Skeletal muscle tissue (tissue), 4 donors: Measurements from ENCODE around the gene ASB13. TPM values are rescaled to one million over a fixed set of nuclear protein-coding genes. Genes with fewer than 3 reads are reported as not detected.
"Not testable (repeated sequence)": the region's sequence is repeated elsewhere in the genome, so short reads cannot be mapped to it uniquely, and the experiment has no call there.

Experiments used
- H3K27ac ChIP-seq: one replicate; pipeline ENCODE4 v1.7.0; 2013; ENCODE audit warnings: mild to moderate bottlenecking, low read depth, low read length, inconsistent platforms
- H3K27me3 ChIP-seq, 3 donors: one replicate each; pipeline ENCODE4 v1.7.0; 2013; ENCODE audit warnings: low read length in 3 of 3; ENCODE audit not compliant: control insufficient read depth in 3 of 3, insufficient read depth in 3 of 3
- H3K36me3 ChIP-seq, 3 donors: one replicate each; pipeline ENCODE4 v1.7.0; 2013; ENCODE audit warnings: low read length in 3 of 3; ENCODE audit not compliant: control insufficient read depth in 3 of 3, insufficient read depth in 3 of 3
- H3K4me1 ChIP-seq, 3 donors: one replicate each; pipeline ENCODE4 v1.7.0; 2013; ENCODE audit warnings: low read length in 3 of 3, mild to moderate bottlenecking in 3 of 3; ENCODE audit not compliant: control insufficient read depth in 3 of 3, insufficient read depth in 3 of 3
- H3K4me3 ChIP-seq, 3 donors: one replicate each; pipeline ENCODE4 v1.7.0; 2013; ENCODE audit warnings: low read length in 3 of 3
- H3K9ac ChIP-seq, 3 donors: one replicate each; pipeline ENCODE4 v1.7.0; 2013; ENCODE audit warnings: low read length in 3 of 3, mild to moderate bottlenecking in 3 of 3, moderate library complexity in 2 of 3, low read depth in 1 of 3
- H3K9me3 ChIP-seq, 3 donors: one replicate each; pipeline ENCODE4 v1.7.0; 2013; ENCODE audit warnings: low read length in 3 of 3; ENCODE audit not compliant: control insufficient read depth in 3 of 3
- total RNA-seq: library from RNA; depleted of rRNA; stranded (reverse); fragments of >200 nt; gene quantifications from one replicate; pipeline ENCODE4 v1.2.3, GENCODE V29; 2014
- donor health status: Osteomylitis.

The ASB13 gene
- total RNA-seq, 1 donor from 2014 or later, result 10.4 TPM

DNA sequence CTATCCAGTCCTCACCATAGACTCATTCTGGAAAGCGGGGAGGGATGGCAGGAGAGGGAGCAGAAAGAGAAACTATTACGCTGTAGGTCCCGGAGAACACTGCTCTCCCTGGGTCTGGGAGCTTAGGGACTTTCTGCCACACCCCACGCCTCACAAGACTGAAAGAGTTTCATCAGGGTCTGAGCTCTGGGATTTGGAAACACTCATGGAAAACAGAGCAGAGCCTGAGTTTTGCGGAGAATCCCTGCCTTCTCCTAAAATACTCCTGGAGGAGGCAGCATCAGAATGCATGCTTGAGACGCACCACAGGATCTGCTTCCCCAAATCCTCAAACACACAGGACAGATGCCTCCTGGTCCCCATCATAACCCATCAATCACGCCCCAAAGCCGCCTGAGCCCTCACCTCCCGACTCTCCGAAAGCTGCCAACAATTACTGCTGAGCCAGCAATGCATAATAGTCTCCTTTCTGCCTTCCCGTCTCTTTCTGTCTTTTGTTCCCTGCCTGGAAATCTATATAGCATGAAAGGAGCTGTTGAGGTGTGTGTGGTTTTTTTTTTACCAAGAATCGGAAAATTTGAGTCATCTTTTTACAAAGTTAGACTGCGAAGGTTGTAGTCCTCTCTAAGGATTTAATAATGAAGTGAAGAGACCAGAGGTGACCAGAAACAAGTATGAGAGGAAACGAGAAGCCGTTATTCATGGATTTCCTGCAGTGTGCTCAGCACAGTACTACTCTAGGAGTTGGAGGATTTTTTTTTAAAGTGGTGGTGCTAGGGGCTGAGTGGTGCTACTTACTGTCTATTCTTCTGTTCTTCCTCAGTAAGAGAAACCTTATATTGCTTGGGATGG lies 37.7 kb downstream of the ASB13 start:
- peak overlapping the region; percentile 40 for H3K27ac ChIP-seq
- H3K27me3 ChIP-seq, result no peaks in the 10 kb centered on the region
- peak overlapping the region; percentile 28 to 45 (median 45) for H3K9ac ChIP-seq
- no peaks in the 10 kb centered on the region for H3K9me3 ChIP-seq
- H3K4me3 ChIP-seq, result peak overlapping the region; percentile 6 to 63 (median 48)
- no peaks in the 10 kb centered on the region for H3K36me3 ChIP-seq
- peaks cover 7 to 29% (median 15%) of the 10 kb centered on the region in 3 donors for H3K4me1 ChIP-seq

DNA sequence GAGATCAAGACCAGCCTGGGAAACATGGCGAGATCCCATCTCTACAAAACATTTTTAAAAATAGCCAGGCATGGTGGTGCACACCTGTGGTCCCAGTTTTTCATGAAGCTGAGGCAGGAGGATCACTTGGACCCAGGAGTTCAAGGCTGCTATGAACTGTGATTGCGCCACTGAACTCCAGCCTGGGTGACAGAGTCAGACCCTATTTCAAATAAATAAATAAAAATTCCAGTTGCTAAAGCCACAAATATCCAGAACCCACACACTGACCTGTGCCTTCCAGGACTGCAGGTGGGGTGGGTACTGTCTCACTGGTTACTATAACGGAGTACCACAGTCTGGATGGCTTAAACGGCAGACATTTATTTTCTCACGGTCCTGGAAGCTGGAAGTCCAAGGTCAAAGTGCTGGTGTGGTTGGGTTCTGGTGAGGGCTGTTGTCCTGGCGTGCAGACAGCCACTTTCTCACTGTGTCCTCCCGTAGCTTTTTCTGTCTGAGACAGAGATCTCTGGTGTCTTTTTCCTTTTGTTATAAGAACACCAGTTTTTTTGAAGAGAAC lies 38.8 kb downstream of the ASB13 start:
- Histone ChIP-seq H3K27me3 (no peaks in the 10 kb centered on the region), H3K27ac (peak overlapping the region; percentile 40), H3K4me1 (peaks cover 13 to 35% (median 24%) of the 10 kb centered on the region in 3 donors), H3K36me3 (no peaks in the 10 kb centered on the region), H3K4me3 (no peak overlapping the region), H3K9me3 (no peaks in the 10 kb centered on the region), H3K9ac (no peak overlapping the region)

DNA sequence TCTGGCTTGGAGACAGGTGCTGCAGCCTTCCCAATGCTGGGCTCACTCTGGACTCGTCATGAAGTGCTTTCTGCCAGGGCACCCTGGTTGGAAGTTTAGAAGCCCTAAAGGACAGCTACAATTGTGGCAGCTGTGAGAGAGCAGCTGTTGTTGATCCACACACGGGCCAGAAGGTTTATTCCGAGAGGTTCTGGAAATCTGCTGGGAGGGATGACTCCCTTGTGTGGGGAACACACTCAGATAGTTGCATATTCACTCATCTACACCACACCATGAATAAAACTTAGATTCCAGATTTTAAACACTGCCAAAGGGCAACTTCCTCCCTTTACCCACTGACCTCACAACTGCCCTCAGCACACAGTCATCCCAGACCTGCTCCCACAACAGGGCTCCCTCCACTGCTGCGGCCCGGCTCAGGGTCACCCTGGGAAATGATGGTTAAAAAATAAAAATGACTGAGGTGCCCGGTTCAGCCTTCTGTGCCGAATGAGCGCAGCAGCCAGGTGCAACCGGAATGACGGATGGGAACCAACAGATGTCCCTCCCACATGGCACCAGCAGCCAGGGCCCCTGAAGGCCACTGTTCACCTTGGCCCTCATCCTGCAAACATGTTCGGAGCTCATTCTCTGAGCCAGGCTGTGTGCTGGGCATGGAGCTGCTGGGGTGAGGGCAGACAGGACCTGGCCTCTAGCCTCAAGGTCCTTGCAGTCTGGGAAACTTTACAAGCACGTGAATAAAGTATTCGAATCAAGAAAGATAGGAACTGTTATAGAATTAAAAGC lies 40.2 kb downstream of the ASB13 start:
- Histone ChIP-seq H3K27me3 (no peaks in the 10 kb centered on the region), H3K4me3 (peak overlapping the region in 1 of 3 donors; percentile 22), H3K27ac (peak overlapping the region; percentile 80), H3K36me3 (no peaks in the 10 kb centered on the region), H3K9ac (peak overlapping the region in 1 of 3 donors; percentile 45), H3K9me3 (no peaks in the 10 kb centered on the region), H3K4me1 (peaks cover 13 to 27% (median 24%) of the 10 kb centered on the region in 3 donors)

DNA sequence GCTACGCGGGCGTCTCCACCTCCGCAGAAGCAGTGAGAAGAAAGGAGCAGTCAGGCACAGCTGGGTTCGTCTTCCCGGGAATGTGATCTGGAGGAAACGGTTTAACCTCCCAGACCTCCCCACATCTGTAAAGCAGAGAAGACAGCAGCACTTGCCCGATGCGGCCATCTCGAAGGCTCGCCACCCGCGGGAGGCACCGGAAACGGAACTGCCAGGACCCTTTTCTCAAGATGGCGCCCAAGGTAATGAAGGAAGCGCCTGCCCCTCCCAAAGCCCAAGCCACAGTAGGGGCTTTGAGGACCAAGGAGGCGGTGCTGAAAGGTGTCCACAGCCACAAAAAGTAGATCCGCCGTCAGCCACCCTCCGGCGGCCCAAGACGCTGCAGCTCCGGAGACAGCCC lies 41.7 kb downstream of the ASB13 start:
- Histone ChIP-seq H3K27ac (no peak overlapping the region), H3K36me3 (no peaks in the 10 kb centered on the region), H3K9me3 (no peaks in the 10 kb centered on the region), H3K9ac (no peak overlapping the region), H3K4me3 (no peak overlapping the region), H3K4me1 (peaks cover 13 to 26% (median 26%) of the 10 kb centered on the region in 3 donors), H3K27me3 (no peaks in the 10 kb centered on the region)

DNA sequence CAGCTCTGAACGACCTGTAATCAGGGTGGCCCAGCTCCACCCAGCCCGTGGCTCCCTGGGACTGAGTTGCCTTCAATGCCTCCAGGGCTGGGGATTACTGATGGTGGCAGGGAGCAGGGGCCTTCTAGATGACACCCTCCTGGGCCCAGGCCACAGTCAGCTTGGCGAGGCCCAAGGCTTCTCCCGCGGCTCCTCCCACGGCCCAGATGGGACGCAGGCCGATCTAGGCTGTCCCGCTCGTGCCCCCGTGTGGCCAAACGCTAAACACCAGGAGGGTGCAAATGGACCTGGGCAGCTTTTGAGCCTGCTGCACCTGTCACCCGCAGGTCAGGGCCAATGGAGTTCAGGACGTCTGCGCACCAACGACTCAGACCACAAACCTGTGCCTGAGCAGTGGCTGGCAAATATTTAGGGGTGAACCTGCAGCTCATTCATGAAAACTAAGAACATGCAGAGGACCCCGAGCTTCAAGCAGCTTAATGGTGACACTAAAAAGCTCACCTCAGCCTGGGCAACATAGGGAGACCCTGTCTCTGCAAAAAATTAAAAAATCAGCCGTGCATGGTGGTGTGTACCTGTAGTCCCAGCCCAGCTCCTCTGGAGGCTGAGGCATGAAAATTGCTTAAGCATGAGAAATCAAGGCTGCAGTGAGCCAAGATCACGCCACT lies 43.2 kb downstream of the ASB13 start:
- Histone ChIP-seq H3K9ac (peak overlapping the region in 2 of 3 donors; percentile 43 to 54), H3K4me1 (peaks cover 25 to 37% (median 32%) of the 10 kb centered on the region in 3 donors), H3K4me3 (no peak overlapping the region), H3K9me3 (no peaks in the 10 kb centered on the region), H3K27me3 (no peaks in the 10 kb centered on the region), H3K36me3 (no peaks in the 10 kb centered on the region), H3K27ac (no peak overlapping the region)

DNA sequence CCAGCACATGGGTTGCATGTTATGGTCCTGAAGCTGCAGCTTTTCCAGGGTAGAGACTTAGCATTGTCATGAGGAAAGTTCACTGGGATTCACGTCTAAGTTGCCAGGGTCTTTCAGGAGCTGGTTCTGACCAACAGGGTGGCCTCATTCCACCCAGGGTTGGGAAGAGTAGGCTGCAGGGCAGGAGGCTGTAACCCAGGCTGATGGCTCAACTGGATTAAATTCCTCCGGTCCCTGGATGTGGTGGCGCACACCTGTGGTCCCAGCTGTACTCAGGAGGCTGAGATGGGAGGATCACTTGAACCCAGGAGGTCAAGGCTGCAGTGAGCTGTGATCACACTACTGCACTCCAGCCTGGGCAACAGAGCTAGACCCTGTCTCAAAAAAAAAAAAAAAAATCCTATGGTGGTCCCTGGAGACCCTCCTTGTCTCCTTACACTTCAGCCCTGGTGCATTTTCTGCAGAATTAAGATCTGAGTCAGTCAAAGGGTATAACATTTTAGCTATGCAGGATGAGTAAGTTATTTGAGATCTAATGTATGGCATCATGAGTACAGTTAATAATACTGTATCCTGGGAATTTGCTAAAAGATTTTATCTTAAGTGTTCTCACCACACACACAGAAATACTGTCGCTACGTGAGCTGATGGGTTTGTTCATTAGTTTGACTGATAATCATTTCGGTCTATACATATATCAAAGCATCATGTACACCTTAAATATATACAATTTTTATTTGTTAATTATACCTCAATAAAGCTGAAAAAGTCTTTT lies 44.0 kb downstream of the ASB13 start:
- Histone ChIP-seq H3K36me3 (no peaks in the 10 kb centered on the region), H3K9ac (no peak overlapping the region), H3K27me3 (no peaks in the 10 kb centered on the region), H3K27ac (no peak overlapping the region), H3K4me1 (peaks cover 32 to 46% (median 39%) of the 10 kb centered on the region in 3 donors), H3K9me3 (no peaks in the 10 kb centered on the region), H3K4me3 (no peak overlapping the region)

DNA sequence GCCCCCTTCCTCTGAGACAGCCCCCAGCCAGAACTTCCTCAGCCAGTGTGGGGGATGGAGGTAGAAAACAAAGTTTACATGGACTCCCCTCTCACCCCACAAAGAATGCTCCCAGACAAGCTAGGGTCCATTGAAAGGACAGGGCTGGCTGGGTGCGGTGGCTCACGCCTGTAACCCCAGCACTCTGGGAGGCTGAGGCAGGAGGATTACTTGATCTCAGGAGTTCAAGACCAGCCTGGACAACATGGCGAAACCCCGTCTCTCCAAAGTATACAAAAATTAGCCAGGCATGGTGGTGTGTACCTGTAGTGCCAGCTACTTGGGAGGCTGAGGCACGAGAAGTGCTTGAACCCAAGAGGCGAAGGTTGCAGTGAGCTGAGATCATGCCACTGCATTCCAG lies 45.0 kb downstream of the ASB13 start:
- H3K4me3 ChIP-seq, H3K36me3 ChIP-seq, H3K27me3 ChIP-seq, H3K9ac ChIP-seq, H3K27ac ChIP-seq, H3K9me3 ChIP-seq: not testable (repeated sequence)
- H3K4me1 ChIP-seq, result peaks cover 36 to 52% (median 44%) of the 10 kb centered on the region in 3 donors

DNA sequence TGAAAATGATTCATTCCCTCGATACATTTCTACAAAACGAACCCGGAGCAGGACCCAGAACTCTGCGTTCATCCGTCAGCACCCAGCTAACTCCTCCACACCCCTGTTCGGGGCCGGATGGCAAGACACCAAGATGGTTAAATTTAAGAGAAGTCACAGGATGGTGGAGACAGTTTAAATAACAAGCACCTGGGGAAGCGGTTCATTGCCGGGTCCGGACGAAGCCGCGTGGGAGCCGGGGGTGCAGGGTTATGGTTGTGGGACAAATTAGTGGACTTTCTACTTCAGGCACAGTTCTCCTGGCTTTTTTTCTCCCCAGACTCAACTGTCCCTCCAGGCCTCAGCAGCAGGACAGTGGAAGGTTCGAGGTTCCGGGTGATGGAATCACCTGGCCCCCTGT lies 45.4 kb downstream of the ASB13 start:
- H3K9ac ChIP-seq, result no peak overlapping the region
- H3K4me1 ChIP-seq, result peaks cover 34 to 48% (median 40%) of the 10 kb centered on the region in 3 donors
- H3K9me3 ChIP-seq, result no peaks in the 10 kb centered on the region
- no peaks in the 10 kb centered on the region for H3K27me3 ChIP-seq
- H3K27ac ChIP-seq, result no peak overlapping the region
- H3K4me3 ChIP-seq, result no peak overlapping the region
- H3K36me3 ChIP-seq, result no peaks in the 10 kb centered on the region

DNA sequence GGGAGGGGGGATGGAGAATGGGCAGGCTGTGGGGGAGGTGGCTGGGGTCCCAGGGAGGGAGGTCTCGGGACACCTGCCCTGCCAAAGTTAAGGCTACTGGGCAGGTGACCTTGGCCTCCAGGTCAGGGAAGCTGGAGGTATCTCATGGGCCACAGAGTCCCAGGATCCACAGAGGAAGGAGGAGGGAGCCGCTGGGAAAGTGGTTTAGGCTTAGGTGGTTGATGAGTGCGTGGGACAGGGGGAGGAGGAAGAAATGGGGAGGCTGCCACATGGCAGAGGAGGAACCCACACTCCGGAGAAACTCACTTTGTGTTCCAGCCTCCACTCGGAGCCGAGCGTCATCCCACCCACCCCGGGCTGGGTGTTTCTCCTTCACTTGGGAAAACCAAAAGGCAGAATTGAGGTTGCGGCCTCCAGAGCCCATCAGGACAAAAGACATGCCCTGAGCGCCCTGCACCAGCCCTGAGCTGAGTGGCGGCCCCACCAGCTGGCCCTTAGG lies 46.1 kb downstream of the ASB13 start:
- H3K27me3 ChIP-seq, result no peaks in the 10 kb centered on the region
- H3K9me3 ChIP-seq, result no peaks in the 10 kb centered on the region
- no peak overlapping the region for H3K4me3 ChIP-seq
- H3K36me3 ChIP-seq, result no peaks in the 10 kb centered on the region
- no peak overlapping the region for H3K9ac ChIP-seq
- H3K4me1 ChIP-seq, result peaks cover 39 to 49% (median 44%) of the 10 kb centered on the region in 3 donors
- peak overlapping the region; percentile 56 for H3K27ac ChIP-seq
